ENCODE measurements around the gene DARS1. TPM values are rescaled to one million over a fixed set of nuclear protein-coding genes. Genes with fewer than 3 reads are reported as not detected.
"Not testable (repeated sequence)": the region's sequence is repeated elsewhere in the genome, so short reads cannot be mapped to it uniquely, and the experiment has no call there.

DARS1 gene
- polyA plus RNA-seq, 1 experiment, result 44.0 TPM

- no peak for TF ChIP-seq CTCF (IDR thresholded peaks at IDR 0.05; ENCODE audit: insufficient read depth, low read depth, low read length)
- POLR2A ChIA-PET, result no interaction called here
- Histone ChIP-seq H3K27me3 (ENCODE audit: control insufficient read depth, insufficient read depth, low read length) (peaks cover 8% of the 10 kb centered on the region), H3K36me3 (ENCODE audit: control insufficient read depth, insufficient read depth, low read length) (no peaks in the 10 kb centered on the region), H3K4me3 (ENCODE audit: low read depth, low read length) (no peak overlapping the region)
- CTCF ChIA-PET, result no interaction called here
- no peak for DNase-seq (ENCODE audit: low read depth)
Measured at GRCh38 chr2:135882415-135882814, 103.0 kb downstream of the DARS1 start.

GRCh38 chr2:135876770-135877169, 108.7 kb downstream of the DARS1 start:
- not testable (repeated sequence) for H3K27me3 ChIP-seq (ENCODE audit: control insufficient read depth, insufficient read depth, low read length); DNase-seq (ENCODE audit: low read depth); H3K36me3 ChIP-seq (ENCODE audit: control insufficient read depth, insufficient read depth, low read length)
- POLR2A ChIA-PET, result interaction anchor here (0.6 kb wide), 1 partner anchor 107 kb away, joined by 4 read pairs; no protein-coding TSS in a partner anchor
- CTCF ChIA-PET, result interaction anchor here (0.8 to 2.2 kb wide), 2 partner anchors 12 to 35 kb away, joined by 3 to 13 read pairs; no protein-coding TSS in a partner anchor
- peak overlapping the region; percentile 50 for H3K4me3 ChIP-seq (ENCODE audit: low read depth, low read length)

GRCh38 chr2:135876066-135876711, 109.2 kb downstream of the DARS1 start, which contains the start of gene MCM6:
MCM6 (minus strand) TSS chr2:135876443; CDS start chr2:135876365, 78 bp downstream.
- peak; percentile 96 for DNase-seq (ENCODE audit: low read depth)
- 0 out of 2 replicates have a peak, but pooled peaks have one; percentile 9 for TF ChIP-seq CTCF (IDR thresholded peaks at IDR 0.05; ENCODE audit: insufficient read depth, low read depth, low read length)
- ChIA-PET POLR2A (interaction anchor here (0.6 kb wide), 1 partner anchor 107 kb away, joined by 4 read pairs; no protein-coding TSS in a partner anchor), CTCF (interaction anchor here (0.6 to 2.2 kb wide), 4 partner anchors 11 to 79 kb away, joined by 3 to 13 read pairs (median 4); no protein-coding TSS in a partner anchor)
- Histone ChIP-seq H3K36me3 (ENCODE audit: control insufficient read depth, insufficient read depth, low read length) (no peaks in the 10 kb centered on the region), H3K4me3 (ENCODE audit: low read depth, low read length) (peak within 1 kb of the TSS; percentile 50), H3K27me3 (ENCODE audit: control insufficient read depth, insufficient read depth, low read length) (no peaks in the 10 kb centered on the region)

GRCh38 chr2:135875491-135876065, 109.8 kb downstream of the DARS1 start:
- ChIA-PET CTCF (interaction anchor here (0.6 to 2.2 kb wide), 3 partner anchors 11 to 78 kb away, joined by 4 to 13 read pairs (median 5); no protein-coding TSS in a partner anchor), POLR2A (no interaction called here)
- peak overlapping the region; percentile 50 for H3K4me3 ChIP-seq (ENCODE audit: low read depth, low read length)
- TF ChIP-seq CTCF (IDR thresholded peaks at IDR 0.05; ENCODE audit: insufficient read depth, low read depth, low read length), result no peak
- 0 out of 2 replicates have a peak, but pooled peaks cover 2% of the 10 kb centered on the region for H3K36me3 ChIP-seq (ENCODE audit: control insufficient read depth, insufficient read depth, low read length)
- no peak for DNase-seq (ENCODE audit: low read depth)
- no peaks in the 10 kb centered on the region for H3K27me3 ChIP-seq (ENCODE audit: control insufficient read depth, insufficient read depth, low read length)

GRCh38 chr2:135874777-135875365, 110.6 kb downstream of the DARS1 start:
- H3K27me3 ChIP-seq (ENCODE audit: control insufficient read depth, insufficient read depth, low read length), result no peaks in the 10 kb centered on the region
- TF ChIP-seq CTCF (IDR thresholded peaks at IDR 0.05; ENCODE audit: insufficient read depth, low read depth, low read length), result no peak
- H3K4me3 ChIP-seq (ENCODE audit: low read depth, low read length), result peak overlapping the region; percentile 50
- POLR2A ChIA-PET, result no interaction called here
- 0 out of 2 replicates have a peak, but pooled peaks cover 2% of the 10 kb centered on the region for H3K36me3 ChIP-seq (ENCODE audit: control insufficient read depth, insufficient read depth, low read length)
- CTCF ChIA-PET, result interaction anchor here (1.8 to 2.2 kb wide), 2 partner anchors 10 to 77 kb away, joined by 5 to 13 read pairs; no protein-coding TSS in a partner anchor
- DNase-seq (ENCODE audit: low read depth), result no peak
